Measurements from ENCODE around the gene NRROS. TPM values are rescaled to one million over a fixed set of nuclear protein-coding genes. Genes with fewer than 3 reads are reported as not detected.

Gene NRROS
- total and polyA plus RNA-seq, 10 of the 15 experiments (the other 5 are each of a cell fraction or from before 2014, with no cell fraction given): 0.35 to 42.2 (median 12.6) TPM

- TF ChIP-seq ZBTB11 (CRISPR knock-in tag; IDR thresholded peaks at IDR 0.05): no peak
- no peak for TF ChIP-seq NFYB (IDR thresholded peaks at IDR 0.05; ENCODE audit: insufficient read depth, low read depth, low read length)
- TF ChIP-seq MEF2B (IDR thresholded peaks at IDR 0.05; ENCODE audit: partially characterized antibody, poor library complexity, severe bottlenecking): peak; percentile 45
- no peak; the same call in 1 of the 2 replicates for TF ChIP-seq SMARCA5 (IDR thresholded peaks at IDR 0.05)
- TF ChIP-seq PAX5 (IDR thresholded peaks at IDR 0.05; ENCODE audit: borderline replicate concordance, low read depth, low read length): no peak
- TF ChIP-seq REST (IDR thresholded peaks at IDR 0.05; ENCODE audit: low read depth, low read length): no peak
- TF ChIP-seq HCFC1 (IDR thresholded peaks at IDR 0.05; ENCODE audit: low read length): no peak; the same call in 1 of the 2 replicates
- peak; percentile 100 for TF ChIP-seq RAD21 (IDR thresholded peaks at IDR 0.05; ENCODE audit: insufficient read depth, low read depth, low read length)
- TF ChIP-seq WRNIP1 (IDR thresholded peaks at IDR 0.05; ENCODE audit: borderline replicate concordance, low read depth, low read length): no peak
- TF ChIP-seq STAT1 (conservative IDR thresholded peaks at IDR 0.05): no peak
- no peak for TF ChIP-seq SIN3A (IDR thresholded peaks at IDR 0.05; ENCODE audit: low read depth, low read length)
- no peak for TF ChIP-seq ATF7 (IDR thresholded peaks at IDR 0.05; ENCODE audit: low read depth)
- peak; percentile 80 for TF ChIP-seq YY1 (IDR thresholded peaks at IDR 0.05; ENCODE audit: low read depth, low read length)
- no peak for TF ChIP-seq ZNF592 (IDR thresholded peaks at IDR 0.05)
- TF ChIP-seq PAX8 (IDR thresholded peaks at IDR 0.05): no peak
- no peak for TF ChIP-seq BMI1 (IDR thresholded peaks at IDR 0.05; ENCODE audit: borderline replicate concordance)
- TF ChIP-seq MYC (IDR thresholded peaks at IDR 0.05; ENCODE audit: insufficient read depth, insufficient read length, insufficient replicate concordance, low read length, severe bottlenecking): no peak
- peak in 1 of 2 experiments; percentile 56; a peak in 1 of 4 replicates for TF ChIP-seq BHLHE40 (IDR thresholded peaks at IDR 0.05; ENCODE audit: borderline replicate concordance in 1 of 2, low read depth in 2 of 2, low read length in 1 of 2)
- TF ChIP-seq HDGF (IDR thresholded peaks at IDR 0.05): no peak
- TF ChIP-seq ZNF622 (IDR thresholded peaks at IDR 0.05): no peak
These were observed 30.1 kb upstream of the NRROS start (continued) for GRCh38 chr3:196609343-196609775.

All from GM12878 (cell line).